Hindlimb muscle (tissue), 1 donor: ENCODE data around the gene COA6. TPM values are rescaled to one million over a fixed set of nuclear protein-coding genes. Genes with fewer than 3 reads are reported as not detected.

ENCODE experiments used
- DNase-seq: peaks from one replicate; pipeline ENCODE4 v3.0.0-alpha.2; 2013
- polyA plus RNA-seq: library from polyadenylated mRNA; unstranded; fragments of 120-200 nt; gene quantifications from one replicate; pipeline ENCODE4 v1.2.1, GENCODE V29; 2013; ENCODE audit not compliant: insufficient read length

The COA6 gene
- polyA plus RNA-seq, 1 donor: 25.7 TPM

DNA sequence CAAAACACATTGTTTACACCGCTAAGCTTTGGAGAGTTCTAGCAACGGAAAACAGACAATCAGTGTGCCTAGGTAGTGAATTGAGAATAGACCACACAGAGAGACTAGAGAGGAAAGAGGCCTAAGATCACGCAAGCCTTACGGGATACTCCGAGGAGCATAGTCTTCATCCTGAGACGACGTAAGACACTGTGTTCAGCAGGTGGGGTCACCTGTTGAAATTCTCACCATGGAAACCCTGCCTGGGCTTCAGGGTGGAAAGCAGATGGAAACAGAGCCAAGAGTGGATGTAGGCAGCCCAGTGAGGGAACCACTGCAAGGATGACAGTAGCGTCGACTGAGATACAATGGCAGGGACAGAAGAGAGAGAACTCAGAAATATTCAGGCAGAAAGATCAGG is 40.2 kb downstream of the COA6 start:
- DNase-seq: no peak

DNA sequence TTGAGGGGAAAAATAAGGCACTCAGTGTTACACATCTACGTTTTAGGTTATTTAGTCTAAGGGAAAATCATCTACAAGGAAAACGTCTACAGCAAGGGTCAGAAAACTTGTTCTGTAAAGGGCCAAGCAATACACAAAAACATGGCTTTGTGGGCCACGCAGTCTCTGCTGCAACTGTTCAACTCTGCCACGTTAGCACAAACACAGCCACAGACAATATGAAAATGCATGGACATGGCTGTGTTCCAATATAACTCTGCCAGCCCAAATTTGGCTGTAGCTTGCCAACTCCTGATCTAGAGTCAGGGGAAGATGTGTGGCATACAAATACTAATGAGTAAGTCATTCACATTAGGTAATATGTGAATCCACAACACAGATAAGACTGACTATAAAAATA is 40.7 kb downstream of the COA6 start:
- no peak for DNase-seq

DNA sequence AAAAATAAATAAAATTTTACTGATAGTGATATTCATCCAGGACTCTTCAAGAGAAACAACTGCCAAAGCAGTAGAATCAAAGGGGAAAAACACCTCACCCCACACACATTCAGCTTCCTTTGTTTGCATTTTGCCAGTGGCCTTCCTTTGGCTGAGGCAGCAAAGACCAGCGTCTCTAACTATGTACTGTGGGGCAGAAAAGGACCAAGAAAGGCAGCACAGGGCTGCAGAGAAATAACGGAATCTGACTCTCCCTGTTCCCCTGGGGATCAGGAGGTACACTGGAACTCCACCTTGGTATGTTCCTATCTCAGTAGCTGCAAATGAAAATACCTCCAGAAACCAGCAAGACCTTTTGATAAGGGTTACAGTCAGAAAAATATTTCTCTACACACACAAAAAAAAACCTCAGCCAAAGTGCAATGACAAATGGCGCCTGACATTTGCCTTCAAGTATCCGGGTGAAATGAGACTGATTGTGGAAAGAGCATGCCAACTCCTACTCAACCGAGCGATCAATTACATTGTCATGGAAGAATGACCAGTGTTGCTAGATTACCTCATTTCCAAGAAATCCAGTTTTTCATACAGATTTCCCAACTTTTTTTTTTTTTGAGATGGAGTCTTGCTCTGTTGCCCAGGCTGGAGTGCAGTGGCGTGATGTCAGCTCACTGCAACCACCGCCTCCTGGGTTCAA is 54.8 kb downstream of the COA6 start:
- DNase-seq: no peak

DNA sequence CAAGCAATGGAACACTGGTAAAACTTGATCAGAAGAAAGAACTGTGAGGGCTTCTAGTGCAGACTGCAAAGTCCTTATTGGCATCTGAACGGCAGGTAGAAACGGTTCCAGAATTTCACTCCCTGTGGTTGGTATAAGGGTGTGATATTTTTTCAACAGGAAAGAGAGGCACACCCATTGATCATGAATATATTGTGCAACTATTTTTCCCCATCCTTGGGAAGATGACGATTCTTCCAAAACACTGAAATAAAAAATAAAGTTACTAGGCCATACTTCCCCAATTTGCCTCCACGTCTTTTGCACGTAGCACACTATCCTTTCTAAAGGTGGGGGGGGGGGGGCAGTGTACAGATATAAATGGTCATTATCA is 56.2 kb downstream of the COA6 start:
- DNase-seq: no peak

DNA sequence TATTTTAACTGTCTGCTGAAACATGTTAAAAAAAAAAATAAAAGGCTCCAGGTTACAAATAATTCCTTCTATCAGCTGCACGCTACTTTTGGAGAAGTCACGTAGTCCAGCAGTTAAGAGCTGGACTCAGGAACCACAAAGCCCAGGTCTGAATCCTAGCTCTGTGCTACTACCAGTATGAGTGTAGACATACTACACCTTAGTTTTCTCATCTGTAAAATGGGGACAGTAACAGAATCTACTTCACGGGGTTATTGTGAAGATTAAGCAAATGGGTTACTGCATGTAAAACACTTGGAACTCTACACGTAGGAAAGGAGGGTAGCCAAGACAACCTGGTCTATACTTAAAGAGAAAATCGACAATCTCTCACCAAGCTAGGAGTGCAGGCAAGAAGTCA is 57.4 kb downstream of the COA6 start:
- no peak for DNase-seq

DNA sequence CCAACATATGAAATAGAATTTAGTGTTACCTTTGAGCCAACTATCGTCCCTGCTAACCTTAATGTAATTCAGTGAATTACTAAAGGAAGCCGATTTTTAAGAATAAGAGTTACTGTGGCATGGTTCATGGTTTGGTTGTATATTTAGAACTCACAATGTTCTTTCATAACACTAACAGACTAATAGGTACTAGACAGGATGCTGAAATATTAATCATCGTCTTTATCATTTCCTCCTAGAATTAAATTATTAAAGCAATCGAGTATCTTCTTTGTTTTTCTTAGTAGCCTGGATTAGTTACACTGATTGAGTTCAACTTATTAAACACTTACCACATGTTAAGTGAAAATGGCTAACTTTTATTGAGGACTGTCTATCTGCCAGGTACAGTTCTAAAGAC is 58.0 kb downstream of the COA6 start:
- no peak for DNase-seq

DNA sequence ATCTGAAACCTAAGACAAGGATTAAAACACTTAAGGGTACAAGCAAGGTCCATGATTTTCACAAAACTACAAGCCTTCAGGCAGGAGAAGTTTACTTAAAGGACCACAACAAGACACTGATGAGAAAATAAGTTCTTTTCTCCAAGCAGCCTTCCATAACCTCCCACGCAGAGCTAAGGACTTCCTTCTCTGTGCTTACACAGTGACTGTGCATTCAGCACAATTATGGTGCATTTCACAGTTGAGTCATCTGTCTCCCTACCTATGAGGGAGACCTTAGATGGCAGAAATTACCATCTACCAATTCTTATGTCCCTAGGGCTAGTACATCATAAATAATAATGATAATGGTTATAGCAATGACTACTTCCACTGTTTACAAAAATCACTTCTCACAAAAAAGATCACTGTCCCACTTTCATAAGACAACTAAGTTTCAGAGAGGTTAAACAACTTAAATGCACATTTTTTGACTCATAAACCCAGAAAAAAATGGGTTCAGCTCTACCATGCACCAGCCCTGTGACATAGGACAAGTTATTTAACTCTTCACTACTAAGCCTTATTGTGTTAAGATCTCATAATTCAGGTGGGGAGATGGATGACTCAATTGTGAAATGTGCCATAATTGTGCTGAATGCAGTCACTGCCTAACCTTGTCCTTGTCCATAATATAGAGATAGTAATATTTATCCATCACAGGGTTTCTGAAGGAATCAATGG is 60.5 kb downstream of the COA6 start:
- DNase-seq: no peak

Other genes starting within 250 kb of the COA6 start
- gene TARBP1, start 105.7 kb downstream of the COA6 start, polyA plus RNA-seq: 29.6 TPM
- gene IRF2BP2, start 236.7 kb downstream of the COA6 start, polyA plus RNA-seq: 90.0 TPM